ENCODE measurements around the gene PHKA1. TPM values are rescaled to one million over a fixed set of nuclear protein-coding genes. Genes with fewer than 3 reads are reported as not detected.

The PHKA1 gene
- total RNA-seq, 1 experiment from 2014 or later: 9.1 TPM

DNA sequence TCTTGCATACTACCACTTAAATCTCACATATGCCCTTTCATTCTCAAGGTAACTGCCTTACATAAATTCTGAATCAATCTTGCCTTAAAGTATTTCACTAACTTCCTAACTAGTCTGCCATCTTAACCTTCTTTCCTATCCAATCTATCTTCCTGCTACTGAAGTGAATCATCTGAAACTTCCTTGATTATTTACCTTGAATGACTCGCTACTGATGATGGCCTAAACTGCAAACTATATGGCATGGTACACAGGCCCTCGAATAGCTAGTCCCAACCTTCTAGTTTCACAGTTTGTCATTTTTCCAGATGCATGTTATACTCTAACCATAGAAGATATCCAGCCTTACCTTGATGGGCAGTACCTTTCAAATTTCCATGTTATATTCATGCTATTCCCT, 19.9 kb downstream of the PHKA1 start:
- Mint-ChIP-seq H3K9me3 (ENCODE audit: unreplicated experiment) (no peaks in the 10 kb centered on the region), H3K27me3 (ENCODE audit: insufficient read depth, unreplicated experiment) (peaks cover 54% of the 10 kb centered on the region), H3K4me3 (ENCODE audit: unreplicated experiment) (no peak overlapping the region), H3K36me3 (ENCODE audit: insufficient read depth, unreplicated experiment) (no peaks in the 10 kb centered on the region), H3K27ac (ENCODE audit: low read depth, unreplicated experiment) (no peak overlapping the region), H3K4me1 (ENCODE audit: insufficient read depth, unreplicated experiment) (no peaks in the 10 kb centered on the region)
- intact Hi-C loops (cut with micrococcal nuclease): no loop called here
- TF ChIP-seq, protein P1, sequence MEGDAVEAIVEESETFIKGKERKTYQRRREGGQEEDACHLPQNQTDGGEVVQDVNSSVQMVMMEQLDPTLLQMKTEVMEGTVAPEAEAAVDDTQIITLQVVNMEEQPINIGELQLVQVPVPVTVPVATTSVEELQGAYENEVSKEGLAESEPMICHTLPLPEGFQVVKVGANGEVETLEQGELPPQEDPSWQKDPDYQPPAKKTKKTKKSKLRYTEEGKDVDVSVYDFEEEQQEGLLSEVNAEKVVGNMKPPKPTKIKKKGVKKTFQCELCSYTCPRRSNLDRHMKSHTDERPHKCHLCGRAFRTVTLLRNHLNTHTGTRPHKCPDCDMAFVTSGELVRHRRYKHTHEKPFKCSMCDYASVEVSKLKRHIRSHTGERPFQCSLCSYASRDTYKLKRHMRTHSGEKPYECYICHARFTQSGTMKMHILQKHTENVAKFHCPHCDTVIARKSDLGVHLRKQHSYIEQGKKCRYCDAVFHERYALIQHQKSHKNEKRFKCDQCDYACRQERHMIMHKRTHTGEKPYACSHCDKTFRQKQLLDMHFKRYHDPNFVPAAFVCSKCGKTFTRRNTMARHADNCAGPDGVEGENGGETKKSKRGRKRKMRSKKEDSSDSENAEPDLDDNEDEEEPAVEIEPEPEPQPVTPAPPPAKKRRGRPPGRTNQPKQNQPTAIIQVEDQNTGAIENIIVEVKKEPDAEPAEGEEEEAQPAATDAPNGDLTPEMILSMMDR (IDR thresholded peaks at IDR 0.05; ENCODE audit: unreplicated experiment): no peak
- ChIA-PET POLR2A (no interaction called here), CTCF (interaction anchor here (0.6 kb wide), 1 partner anchor 593 kb away, joined by 3 read pairs; no protein-coding TSS in a partner anchor)
- DNase-seq (ENCODE audit: unreplicated experiment): no peak
- BruUV-seq (replicated peaks): no TSS peak

DNA sequence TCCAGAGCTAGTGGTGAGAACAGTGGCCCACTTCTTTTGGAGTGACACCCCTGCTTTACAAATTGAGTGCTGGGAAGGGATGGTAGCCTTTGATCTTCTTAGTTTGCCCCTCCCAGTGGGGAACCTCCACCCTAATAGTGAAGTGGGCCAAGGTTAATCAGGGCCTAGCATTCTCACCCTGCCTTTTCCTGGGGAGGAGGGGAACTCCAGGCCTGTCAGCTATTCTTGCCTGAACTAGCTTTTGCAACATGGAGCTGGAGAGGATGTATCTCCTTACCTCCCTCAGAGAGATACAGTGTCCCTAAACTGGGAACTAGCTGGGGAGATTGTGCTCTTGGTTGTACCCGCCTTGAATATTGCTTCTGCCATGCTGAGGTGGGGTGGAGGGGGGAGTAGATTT, 20.6 kb downstream of the PHKA1 start:
- CTCF ChIA-PET: no interaction called here
- Mint-ChIP-seq H3K4me1 (ENCODE audit: insufficient read depth, unreplicated experiment) (no peaks in the 10 kb centered on the region), H3K4me3 (ENCODE audit: unreplicated experiment) (no peak overlapping the region), H3K27me3 (ENCODE audit: insufficient read depth, unreplicated experiment) (peaks cover 61% of the 10 kb centered on the region), H3K9me3 (ENCODE audit: unreplicated experiment) (no peaks in the 10 kb centered on the region), H3K36me3 (ENCODE audit: insufficient read depth, unreplicated experiment) (no peaks in the 10 kb centered on the region), H3K27ac (ENCODE audit: low read depth, unreplicated experiment) (no peak overlapping the region)
- POLR2A ChIA-PET: interaction anchor here (0.6 kb wide), 1 partner anchor 32 kb away, joined by 3 read pairs; no protein-coding TSS in a partner anchor
- intact Hi-C loops (cut with micrococcal nuclease): no loop called here
- TF ChIP-seq, protein P1 (IDR thresholded peaks at IDR 0.05; ENCODE audit: unreplicated experiment): no peak
- no peak for DNase-seq (ENCODE audit: unreplicated experiment)
- no TSS peak for BruUV-seq (replicated peaks)

DNA sequence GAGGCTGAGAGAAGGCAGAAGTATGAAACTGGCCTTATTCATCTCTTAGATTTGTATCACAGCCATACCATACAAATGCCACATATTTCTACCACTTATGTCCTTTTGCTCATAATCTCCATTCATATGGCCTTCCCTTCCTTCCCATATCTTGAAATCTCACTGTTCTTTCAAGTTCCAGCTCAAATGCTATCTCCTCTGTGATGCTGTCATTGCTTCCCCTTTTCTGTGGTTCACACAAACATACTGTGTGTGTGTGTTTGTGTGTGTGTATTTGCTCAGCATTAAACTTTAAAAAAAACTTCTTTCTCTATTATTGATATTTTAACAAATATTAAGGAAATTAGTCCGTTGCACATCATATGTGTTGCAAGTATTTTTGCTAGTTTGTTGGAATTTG, 26.7 kb downstream of the PHKA1 start:
- Mint-ChIP-seq H3K36me3 (ENCODE audit: insufficient read depth, unreplicated experiment) (no peaks in the 10 kb centered on the region), H3K4me1 (ENCODE audit: insufficient read depth, unreplicated experiment) (peaks cover 6% of the 10 kb centered on the region), H3K9me3 (ENCODE audit: unreplicated experiment) (no peaks in the 10 kb centered on the region), H3K27ac (ENCODE audit: low read depth, unreplicated experiment) (no peak overlapping the region), H3K27me3 (ENCODE audit: insufficient read depth, unreplicated experiment) (peaks cover 62% of the 10 kb centered on the region), H3K4me3 (ENCODE audit: unreplicated experiment) (no peak overlapping the region)
- TF ChIP-seq, protein P1 (IDR thresholded peaks at IDR 0.05; ENCODE audit: unreplicated experiment): no peak
- CTCF ChIA-PET: no interaction called here
- no peak for DNase-seq (ENCODE audit: unreplicated experiment)
- intact Hi-C loops (cut with micrococcal nuclease): no loop called here
- POLR2A ChIA-PET: no interaction called here
- BruUV-seq (replicated peaks): no TSS peak

DNA sequence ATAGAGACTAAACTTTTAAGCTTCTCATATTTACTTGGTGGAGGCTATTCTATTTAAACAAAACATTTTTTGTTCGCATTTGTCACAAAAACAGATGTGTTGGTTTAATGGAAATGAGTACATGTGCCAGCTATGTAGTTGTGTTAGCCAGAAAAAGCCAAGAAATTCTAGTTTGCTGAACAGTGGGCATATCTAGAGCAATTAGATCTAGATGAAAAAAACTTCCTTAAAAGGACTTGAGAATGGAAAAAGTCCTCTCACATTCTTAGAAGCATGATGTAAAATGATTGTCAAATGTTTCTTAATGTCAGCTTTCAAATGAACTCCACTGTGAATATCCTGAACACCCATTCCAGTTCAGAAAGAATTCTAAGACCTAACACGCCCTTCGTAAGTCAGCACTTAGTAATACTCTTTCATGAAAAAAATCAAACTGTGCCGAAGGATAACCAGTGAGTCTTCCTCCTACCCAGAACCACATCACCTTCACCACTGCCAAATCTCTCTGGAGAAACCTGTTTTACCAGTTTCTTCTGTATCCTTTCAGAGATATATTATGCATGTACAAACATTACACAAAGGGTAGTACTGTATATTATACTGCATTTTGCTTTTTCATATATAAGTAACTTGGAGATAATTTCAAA, 28.2 kb downstream of the PHKA1 start:
- no peaks in the 10 kb centered on the region for H3K36me3 Mint-ChIP-seq (ENCODE audit: insufficient read depth, unreplicated experiment)

More for the DNA sequence above, 28.2 kb downstream of the PHKA1 start:
- TF ChIP-seq, protein P1 (IDR thresholded peaks at IDR 0.05; ENCODE audit: unreplicated experiment): no peak
- no peak overlapping the region for H3K27ac Mint-ChIP-seq (ENCODE audit: low read depth, unreplicated experiment)
- no peaks in the 10 kb centered on the region for H3K9me3 Mint-ChIP-seq (ENCODE audit: unreplicated experiment)
- DNase-seq (ENCODE audit: unreplicated experiment): peak; percentile 8
- peaks cover 54% of the 10 kb centered on the region for H3K27me3 Mint-ChIP-seq (ENCODE audit: insufficient read depth, unreplicated experiment)
- BruUV-seq (replicated peaks): no TSS peak
- intact Hi-C loops (cut with micrococcal nuclease): no loop called here
- H3K4me3 Mint-ChIP-seq (ENCODE audit: unreplicated experiment): no peak overlapping the region
- ChIA-PET CTCF (no interaction called here), POLR2A (no interaction called here)
- peaks cover 6% of the 10 kb centered on the region for H3K4me1 Mint-ChIP-seq (ENCODE audit: insufficient read depth, unreplicated experiment)

All from MCF 10A (cell line).